ENCODE results near the gene NFKB1.
A peak's percentile ranks its signal among the peaks of the same experiment; 100 is the strongest.

Gene NFKB1

GRCh38 chr4:102632241-102633065 is 131.3 kb downstream of the NFKB1 start:
- no peak for DNase-seq

GRCh38 chr4:102633100-102633499 is 131.9 kb downstream of the NFKB1 start:
- DNase-seq: no peak

GRCh38 chr4:102637391-102637790 is 136.2 kb downstream of the NFKB1 start:
- DNase-seq: peak; percentile 24 to 56

GRCh38 chr4:102638621-102639020 is 137.5 kb downstream of the NFKB1 start:
- no peak for DNase-seq

- DNase-seq: no peak
These were observed 138.4 kb downstream of the NFKB1 start for GRCh38 chr4:102639598-102639997.

- DNase-seq: no peak
These were observed 139.5 kb downstream of the NFKB1 start for GRCh38 chr4:102640669-102641068.

- DNase-seq: no peak
These were observed 140.6 kb downstream of the NFKB1 start for GRCh38 chr4:102641793-102642192.

GRCh38 chr4:102642631-102643298 is 141.6 kb downstream of the NFKB1 start:
- DNase-seq: no peak

GRCh38 chr4:102647117-102647516 is 146.0 kb downstream of the NFKB1 start:
- no peak for DNase-seq

- no peak for DNase-seq
These were observed 156.0 kb downstream of the NFKB1 start for GRCh38 chr4:102657206-102657605.

GRCh38 chr4:102663073-102663472 is 161.9 kb downstream of the NFKB1 start:
- DNase-seq: no peak

- DNase-seq: no peak
These were observed 164.4 kb downstream of the NFKB1 start for GRCh38 chr4:102665527-102665926.
